CD4-positive, alpha-beta T cell treated with Interleukin-12 subunit alpha and Interleukin-12 subunit beta, for 1 hour (primary cell): ENCODE results near the gene SLC41A3.
A peak's percentile ranks its signal among the peaks of the same experiment; 100 is the strongest.
"Not testable (repeated sequence)": the region's sequence is repeated elsewhere in the genome, so short reads cannot be mapped to it uniquely, and the experiment has no call there.

Source experiments
- DNase-seq: peaks from one replicate; pipeline ENCODE4 v3.0.0-alpha.2; 2020

SLC41A3 gene

DNA sequence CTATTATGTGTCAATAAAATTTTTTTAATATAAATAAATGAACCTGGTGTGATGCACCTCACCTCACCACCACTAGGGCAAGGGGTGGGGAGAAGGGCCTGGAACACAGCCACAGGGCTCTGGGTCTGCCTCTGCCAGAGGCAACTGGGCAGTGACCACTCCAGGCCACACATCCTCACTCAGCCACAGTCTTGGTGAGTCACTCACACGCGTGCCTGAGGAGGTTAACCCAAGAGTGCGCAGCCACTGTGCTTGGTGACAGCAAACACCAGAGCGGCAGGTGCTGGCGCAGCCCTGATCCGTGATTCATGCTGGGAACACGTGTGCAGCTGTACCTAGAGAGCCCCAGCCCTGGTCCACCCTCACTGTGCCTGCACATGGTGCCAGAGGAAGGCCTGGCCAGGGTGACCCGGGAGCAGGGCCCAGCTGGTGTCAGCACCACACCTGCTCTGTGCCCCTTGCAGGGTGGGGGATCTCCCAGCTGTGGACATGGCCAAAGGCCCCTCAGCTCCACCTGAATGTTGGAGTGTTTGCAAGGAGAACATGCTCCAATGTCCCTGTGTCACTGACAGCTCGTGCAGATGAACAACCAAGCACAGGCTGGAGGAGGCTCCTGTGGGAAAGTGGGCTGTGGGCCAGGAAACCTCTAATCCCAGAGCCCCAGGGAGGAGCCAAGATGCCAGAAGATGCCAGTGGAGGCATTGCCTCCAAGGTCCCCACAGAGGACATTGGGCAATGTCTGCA lies 2.1 kb downstream of the SLC41A3 start:
- DNase-seq, result peak; percentile 14

DNA sequence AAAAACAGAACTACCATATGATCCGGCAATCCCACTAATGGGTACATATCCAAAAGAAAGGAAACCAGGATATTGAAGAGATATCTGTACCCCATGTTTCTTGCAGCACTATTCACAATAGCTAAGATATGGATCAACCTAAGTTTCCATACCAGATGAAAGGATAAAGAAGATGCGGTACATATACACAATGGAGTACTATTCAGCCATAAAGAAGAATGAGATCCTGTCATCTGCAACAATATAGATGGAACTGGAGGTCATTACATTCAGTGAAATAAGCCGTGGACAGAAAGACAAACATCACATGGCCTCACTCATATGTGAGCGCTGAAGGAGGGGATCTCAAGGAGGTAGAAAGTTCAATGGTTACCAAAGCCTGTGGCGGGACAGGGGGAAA lies 3.0 kb downstream of the SLC41A3 start:
- no peak for DNase-seq

- no peak for DNase-seq
These were observed 5.1 kb downstream of the SLC41A3 start for GRCh38 chr3:126078866-126079265.

DNA sequence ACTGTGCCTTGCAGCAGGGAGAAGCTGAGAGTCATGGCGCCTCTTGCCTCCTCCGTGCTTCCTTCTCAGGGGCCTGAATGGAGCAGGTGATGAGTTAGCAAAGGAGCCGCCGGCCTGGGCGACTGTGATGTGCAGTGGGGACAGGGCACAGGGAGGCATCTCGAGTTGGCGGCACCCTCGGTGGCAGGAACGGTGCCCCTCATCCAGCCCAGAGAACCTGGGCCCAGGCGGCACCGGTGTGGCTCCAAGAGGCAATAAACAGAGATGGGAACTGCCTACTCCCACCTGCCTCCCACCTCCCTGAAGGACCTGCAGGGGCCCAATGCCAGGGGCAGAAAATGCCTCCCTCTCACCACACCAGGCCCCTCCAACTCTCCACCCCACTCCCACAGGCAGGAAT lies 6.2 kb downstream of the SLC41A3 start:
- DNase-seq, result no peak

DNA sequence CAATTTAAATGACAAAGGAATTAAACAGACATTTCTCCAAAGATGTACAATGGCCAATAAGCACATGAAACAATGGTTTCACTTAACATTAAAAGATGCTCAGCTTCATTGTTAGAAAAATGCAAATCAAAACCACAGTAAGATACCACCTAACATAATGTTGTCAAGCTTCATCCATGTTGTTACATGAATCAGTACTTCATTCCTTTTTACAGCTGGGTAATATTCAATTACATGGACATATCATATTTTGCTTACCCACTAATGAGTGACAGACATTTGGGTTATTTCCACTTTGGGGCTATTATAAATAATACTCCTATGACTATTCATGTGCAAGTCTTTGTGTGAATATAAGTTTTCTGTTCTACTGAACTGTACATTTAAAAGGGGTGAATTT lies 7.8 kb downstream of the SLC41A3 start:
- DNase-seq, result no peak

DNA sequence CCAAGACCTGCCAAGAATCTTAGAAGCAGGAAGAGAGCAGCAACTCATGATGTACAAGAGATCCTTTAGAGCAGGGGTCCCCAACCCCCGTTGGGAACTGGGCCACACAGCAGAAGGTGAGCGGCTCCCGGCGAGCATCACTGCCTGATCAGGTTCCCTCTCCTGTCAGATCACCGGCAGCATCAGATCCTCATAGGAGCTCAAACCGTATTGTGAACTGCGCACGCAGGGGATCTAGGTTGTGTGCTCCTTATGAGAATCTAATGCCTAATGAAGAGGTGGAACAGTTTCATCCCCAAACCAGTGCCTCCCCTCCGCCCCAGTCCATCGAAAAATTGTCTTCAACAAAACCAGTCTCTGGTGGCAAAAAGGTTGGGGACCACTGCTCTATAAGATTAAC lies 13.8 kb downstream of the SLC41A3 start:
- DNase-seq, result no peak

DNA sequence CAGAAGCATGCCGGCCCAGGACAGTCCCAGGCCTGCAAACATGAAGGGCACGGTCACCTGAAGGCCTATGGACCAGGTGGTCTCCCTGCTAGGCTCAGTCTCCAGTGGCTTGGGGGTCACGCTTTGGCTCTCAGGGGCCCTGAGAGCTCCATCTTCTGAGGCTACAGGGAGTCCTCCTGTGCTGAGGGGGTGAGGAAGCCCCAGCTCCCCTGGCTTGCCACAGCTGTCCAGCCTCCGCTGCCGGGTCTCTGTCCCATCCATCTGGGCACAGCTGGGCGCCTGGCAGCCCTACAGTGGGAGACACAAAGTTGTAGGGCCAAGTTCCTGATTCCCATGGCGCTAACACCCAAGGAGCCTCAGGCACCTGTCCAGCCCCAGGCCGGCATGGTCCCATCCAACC lies 16.0 kb downstream of the SLC41A3 start:
- DNase-seq, result no peak

DNA sequence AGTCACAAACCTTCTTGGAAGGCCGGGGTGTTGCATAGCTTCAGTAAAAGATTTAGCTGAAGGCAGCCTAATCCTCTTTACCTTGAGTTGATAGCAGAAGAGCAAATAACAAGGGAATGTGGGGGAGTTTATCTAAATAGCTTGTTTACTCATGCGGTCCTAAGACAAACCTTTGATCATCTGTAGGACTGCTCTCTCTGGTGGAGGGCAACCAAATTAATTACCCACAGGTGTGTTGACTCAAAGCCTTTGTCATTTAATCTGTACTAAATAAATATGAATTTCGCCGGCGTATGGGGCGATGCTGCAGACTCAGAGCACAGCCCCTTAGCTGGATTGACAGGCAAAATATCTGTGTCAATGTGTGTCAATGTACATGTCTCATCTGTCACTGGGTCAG lies 17.2 kb downstream of the SLC41A3 start:
- not testable (repeated sequence) for DNase-seq

GRCh38 chr3:126065876-126066275 lies 18.0 kb downstream of the SLC41A3 start:
- DNase-seq, result no peak

DNA sequence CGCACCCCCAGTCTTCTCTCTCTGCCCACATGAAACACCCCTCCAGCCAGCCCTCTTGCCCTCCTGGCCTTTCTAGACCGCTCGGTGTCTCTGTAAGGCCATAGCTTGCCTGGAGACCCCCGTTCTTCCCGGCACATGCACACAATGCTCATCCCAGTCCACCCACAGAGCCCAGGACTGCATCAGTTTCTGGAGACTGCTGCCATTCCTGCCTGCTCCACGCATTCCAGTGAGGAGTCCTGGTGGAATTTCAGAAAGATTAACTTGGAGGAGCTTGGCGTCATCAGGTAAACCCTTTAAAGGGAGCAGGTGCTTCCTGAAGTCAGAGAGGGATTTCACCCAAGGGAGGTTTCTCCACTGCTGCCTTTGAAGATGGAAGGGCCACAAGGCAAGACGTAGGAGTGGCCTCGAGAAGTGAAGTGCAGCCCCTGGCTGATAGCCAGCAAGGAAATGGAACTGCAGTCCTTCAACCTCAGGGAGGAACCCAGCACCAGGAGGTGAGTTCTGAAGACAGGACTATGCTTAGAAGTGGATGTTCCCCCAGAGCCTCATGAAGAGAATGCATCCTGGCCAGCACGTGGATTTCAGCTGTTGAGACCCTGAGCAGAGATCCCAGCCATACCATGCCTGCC lies 19.2 kb downstream of the SLC41A3 start:
- DNase-seq, result no peak

- DNase-seq, result no peak
These were observed 20.5 kb downstream of the SLC41A3 start for GRCh38 chr3:126063358-126063965.

DNA sequence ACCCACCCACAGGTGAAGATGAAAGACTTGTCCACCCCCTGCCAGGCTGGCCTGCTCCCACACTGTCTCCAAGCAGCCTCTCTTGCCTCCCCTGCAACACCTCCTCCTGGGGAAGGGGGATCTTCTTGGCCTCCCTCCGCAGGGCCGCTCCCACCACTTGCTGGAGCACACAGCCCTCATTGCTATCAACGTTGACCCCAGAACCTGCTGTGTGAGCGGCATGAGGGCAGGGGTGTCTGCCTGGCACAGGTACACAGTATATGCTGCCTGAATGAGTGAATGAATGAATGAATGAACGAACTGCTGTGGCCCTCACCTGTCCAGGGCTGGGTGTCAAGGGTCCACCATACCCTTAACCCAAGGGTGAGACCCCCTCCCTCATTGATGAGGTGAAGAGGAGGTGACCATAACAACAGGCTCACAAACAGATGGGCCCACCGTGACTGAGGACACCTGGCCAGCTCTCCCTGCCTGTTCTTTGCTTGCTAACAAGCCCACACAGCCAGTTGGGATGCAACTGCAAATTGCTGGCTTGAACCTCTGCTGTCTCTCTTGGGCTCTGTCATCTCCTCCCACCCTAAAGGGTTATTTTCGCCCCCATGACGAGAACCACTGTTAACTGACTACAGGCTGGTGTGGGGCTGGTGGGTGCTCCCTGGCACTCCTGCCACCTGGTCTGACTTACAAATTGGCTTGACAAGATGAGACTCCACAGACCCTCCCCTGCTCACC lies 22.5 kb downstream of the SLC41A3 start:
- DNase-seq, result no peak

GRCh38 chr3:126060613-126061145 lies 23.2 kb downstream of the SLC41A3 start:
- DNase-seq, result no peak

DNA sequence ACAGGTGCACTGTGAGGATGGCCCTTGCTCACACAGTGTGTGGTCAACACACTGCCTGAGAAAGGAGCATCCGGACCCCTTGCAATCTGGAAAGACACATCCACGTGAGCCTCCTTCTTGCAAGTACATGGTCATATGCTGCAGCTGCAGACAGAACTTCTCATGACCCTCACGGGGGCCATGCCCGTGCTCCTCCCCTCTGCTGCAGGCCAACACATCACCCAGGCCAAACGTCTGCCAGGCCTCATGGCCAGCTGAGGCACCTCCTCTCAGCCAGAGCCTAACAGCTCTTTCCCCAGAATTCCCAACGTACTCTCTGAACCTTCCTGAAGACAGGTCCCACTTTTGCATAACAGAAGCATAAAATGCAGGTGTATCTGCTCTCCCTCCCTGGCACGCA lies 25.3 kb downstream of the SLC41A3 start:
- DNase-seq, result no peak

- DNase-seq, result no peak
These were observed 26.0 kb downstream of the SLC41A3 start for GRCh38 chr3:126057936-126058335.

DNA sequence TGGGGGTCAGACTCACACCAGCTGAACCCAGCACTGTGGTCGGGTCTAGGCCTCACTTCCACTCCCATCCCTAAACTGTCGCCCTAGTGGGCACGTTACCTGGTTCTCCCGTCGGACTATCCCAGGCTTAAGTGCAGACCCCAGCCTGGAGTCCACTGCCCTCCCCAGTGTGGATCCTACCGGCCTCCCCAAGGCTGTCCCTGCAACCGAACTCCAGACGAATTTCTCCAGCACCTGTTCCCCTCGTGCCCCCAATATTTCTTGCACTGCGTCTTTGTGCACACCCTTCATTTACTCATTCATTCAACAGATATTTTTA lies 26.5 kb downstream of the SLC41A3 start:
- DNase-seq, result no peak

DNA sequence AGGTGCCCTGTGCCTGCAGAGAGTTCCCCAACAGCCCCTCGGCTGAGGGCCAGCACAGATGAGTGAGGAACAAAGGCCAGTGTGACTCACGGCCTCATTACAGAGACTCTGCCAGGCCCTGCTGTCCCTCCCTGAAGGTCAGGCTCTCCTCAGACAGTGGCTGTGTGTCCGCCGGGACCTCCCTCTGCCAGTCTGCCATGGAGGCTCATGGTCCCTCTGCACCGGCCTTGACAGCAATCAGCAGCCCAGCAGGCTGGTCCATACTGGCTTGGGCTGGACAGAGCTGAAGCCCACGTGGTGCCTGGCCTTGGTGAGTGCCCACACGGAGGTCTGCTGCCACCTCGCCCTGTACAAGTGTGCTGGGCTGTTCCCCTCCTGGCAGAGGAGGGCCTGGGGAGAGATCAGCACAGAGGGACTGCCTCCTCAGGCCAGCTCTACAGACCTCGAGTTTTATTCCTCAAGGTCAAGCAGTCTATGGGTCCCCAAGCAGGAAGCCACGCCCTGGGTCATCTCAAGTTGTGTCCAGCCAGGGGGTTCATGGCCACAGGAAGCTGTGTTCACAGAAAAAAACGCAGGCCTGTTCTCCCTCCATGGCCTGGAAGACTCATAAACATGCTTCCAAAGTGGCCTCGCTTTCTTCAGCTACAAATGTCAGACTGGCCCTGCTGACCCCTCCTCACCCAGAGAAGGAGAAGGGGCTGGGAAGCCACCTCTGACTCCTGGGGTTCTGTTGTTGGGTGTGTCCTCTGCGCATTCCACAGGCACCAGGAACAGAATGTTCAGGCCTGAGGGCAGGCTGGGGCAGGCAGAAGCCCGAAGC lies 27.0 kb downstream of the SLC41A3 start:
- DNase-seq, result no peak

GRCh38 chr3:126056088-126056487 lies 27.8 kb downstream of the SLC41A3 start:
- DNase-seq, result no peak

GRCh38 chr3:126054870-126055269 lies 29.1 kb downstream of the SLC41A3 start:
- DNase-seq, result no peak

DNA sequence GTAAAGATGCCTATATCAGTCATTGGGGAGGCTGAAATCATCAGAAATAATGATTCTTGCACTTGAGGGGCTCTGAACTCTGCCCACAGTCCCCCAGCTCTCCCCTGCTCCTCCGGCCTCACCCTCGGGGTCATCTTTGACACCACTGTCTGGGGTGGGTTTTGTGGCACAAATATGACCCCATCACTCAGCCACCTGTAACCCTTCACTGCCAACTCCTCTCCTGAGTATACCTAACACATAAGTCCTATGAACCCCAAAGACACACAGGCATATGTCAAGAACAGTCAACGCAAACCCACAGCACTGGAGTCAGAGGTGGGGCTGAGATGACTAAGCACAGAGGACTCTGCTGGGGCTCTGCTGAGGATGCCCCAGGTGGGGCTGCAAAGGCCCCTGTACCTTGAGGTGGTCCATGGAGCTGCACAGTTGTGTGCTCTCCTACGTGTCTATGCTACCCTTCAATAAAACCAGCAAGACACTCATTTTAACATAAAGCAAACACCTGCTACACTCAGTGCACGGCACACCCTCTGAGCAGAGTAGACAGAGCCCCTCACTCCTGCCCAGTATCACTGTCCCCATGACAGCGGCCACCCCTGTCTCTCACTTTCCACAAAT lies 29.9 kb downstream of the SLC41A3 start:
- DNase-seq, result no peak

- DNase-seq, result no peak
These were observed 30.4 kb downstream of the SLC41A3 start for GRCh38 chr3:126053513-126053912.
